Fibroblast of skin of abdomen (primary cell): ENCODE measurements around the gene CFAP20DC.

Experiments
- DNase-seq: peaks from one replicate; pipeline ENCODE4 v3.0.0-alpha.2; 2013

Gene CFAP20DC

GRCh38 chr3:58799271-58799670 is 250.6 kb downstream of the CFAP20DC start:
- no peak for DNase-seq

DNA sequence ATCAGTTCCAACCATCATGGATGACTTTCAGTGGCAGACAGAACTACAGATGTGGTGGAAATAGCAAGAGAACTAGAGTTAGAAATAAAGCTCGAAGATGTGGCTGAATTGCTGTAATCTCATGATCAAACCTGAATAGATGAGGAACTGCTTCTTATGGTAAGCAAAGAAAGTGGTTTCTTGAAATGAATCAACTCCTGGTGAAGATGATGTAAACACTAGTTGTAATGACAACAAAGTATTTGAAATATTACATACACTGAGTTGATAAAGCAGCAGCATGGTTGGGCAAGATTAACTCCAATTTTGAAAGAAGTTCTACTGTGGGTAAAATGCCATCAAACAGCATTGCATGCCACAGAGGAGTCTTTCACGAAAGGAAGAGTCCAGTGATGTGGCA is 251.5 kb downstream of the CFAP20DC start:
- DNase-seq = no peak

- no peak for DNase-seq
Observed at GRCh38 chr3:58794750-58795149, 255.1 kb downstream of the CFAP20DC start.

GRCh38 chr3:58793938-58794337 is 255.9 kb downstream of the CFAP20DC start:
- DNase-seq = no peak

DNA sequence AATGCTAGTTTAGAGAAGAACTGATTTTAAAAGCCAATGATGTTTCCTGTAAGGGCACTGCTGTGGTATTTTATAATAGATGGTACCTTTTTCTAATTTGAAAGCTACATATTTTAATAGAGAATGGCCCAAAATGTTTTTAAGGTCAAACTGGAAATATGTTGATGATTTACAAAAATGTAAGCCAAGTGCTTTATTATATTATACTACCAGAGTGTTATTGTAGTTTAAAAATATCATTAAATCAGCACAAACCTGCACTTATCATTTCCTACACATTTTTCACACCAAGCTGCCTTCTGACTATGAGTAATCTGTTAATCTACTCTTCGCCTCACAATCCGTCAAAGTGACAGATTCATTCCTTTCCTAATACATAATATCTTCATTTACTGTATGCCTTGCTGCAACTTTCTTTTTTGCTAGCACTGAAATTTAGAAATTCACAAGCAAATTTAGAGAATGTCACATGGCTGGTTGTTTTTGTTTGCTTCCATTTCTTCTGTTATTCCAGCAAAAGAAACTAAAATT is 256.8 kb downstream of the CFAP20DC start:
- DNase-seq = peak; percentile 75

GRCh38 chr3:58789385-58789784 is 260.4 kb downstream of the CFAP20DC start:
- no peak for DNase-seq

DNA sequence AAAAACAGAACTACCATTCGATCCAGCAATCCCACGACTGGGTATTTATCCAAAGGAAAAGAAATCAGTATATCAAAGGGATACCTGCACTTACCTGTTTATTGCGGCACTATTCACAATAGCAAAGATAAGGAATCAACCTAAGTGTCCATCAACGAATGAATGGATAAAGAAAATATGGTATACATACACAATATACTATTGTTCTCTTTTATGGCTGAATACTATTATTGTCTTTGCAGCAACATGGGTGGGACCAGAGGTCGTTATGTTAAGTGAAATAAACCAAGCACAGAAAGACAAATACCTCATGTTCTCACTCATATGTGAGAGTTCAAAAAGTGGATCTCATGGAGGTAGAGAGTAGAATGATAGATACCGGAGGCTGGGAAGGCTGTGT is 264.9 kb downstream of the CFAP20DC start:
- no peak for DNase-seq

DNA sequence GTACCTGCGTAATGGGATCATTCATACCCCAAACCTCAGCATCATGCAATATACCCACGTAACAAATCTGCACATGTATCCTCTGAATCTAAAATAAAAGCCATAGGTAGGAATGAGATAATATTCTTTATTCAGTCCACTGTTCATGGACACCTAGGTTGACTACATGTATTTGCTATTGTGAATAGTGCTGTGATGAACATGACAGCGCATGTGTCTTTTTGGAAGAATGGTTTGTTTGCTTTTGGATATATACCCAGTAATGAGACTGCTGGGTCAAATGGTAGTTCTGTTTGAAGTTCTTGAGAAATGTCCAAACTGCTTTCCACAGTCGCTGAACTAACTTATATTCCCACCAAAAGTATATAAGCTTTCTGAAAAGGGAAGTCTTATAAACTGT is 265.4 kb downstream of the CFAP20DC start:
- no peak for DNase-seq

GRCh38 chr3:58783845-58784244 is 266.0 kb downstream of the CFAP20DC start:
- DNase-seq = no peak

DNA sequence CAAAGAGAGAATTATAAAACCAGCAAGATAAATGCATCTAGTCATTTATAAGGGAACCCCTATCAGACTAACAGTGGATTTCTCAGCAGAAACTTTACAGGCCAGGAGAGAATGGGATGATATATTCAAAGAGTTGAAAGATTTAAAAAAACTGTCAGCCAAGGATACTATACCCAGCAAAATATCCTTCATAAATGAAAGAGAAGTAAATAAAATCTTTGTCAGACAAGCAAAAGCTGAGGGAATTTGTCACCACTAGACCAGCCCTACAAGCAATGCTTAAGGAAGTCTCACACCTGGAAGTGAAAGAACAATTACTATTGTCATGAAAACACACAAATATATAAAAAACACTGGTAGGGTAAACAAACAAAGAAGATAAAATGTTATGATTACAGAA is 269.9 kb downstream of the CFAP20DC start:
- no peak for DNase-seq

DNA sequence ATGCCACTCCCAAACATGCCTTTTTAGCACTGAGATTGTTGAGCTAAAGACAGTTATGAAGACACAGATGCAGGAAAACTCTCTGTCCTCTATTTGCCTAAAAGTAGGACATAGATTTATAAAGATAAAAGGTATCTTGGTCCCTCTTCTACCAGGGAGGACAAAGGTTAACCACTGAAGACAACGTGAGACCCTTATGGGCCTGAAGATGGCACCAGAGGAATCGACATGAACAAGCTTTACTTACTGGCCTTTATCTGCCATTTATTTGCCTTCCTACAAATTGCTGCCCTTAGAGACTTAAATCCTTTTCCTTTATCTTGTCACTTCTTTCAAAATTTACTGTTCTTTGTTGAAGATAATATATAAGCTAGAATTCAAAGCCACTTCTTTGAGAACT is 273.6 kb downstream of the CFAP20DC start:
- no peak for DNase-seq

- no peak for DNase-seq
Observed at GRCh38 chr3:58772462-58772861, 277.4 kb downstream of the CFAP20DC start.

DNA sequence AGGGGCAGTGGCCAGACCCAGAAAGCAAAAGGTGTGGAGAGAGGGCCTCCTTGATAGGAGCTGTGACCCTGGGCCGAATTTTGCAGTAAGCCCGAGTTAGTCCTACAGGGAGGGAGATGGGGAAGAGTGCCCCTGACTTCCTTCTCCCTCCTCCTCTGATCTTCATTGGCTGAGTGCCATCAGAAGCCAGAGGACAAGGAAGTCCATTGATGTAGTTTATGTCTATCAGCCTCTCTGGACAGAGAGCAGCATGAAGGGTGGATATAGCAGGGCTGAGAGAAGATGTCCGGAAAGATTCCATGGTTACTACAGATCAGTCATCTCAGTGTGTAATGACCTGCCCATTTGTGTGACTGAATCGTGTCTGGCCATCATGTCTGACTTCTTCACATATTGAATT is 280.8 kb downstream of the CFAP20DC start:
- no peak for DNase-seq

DNA sequence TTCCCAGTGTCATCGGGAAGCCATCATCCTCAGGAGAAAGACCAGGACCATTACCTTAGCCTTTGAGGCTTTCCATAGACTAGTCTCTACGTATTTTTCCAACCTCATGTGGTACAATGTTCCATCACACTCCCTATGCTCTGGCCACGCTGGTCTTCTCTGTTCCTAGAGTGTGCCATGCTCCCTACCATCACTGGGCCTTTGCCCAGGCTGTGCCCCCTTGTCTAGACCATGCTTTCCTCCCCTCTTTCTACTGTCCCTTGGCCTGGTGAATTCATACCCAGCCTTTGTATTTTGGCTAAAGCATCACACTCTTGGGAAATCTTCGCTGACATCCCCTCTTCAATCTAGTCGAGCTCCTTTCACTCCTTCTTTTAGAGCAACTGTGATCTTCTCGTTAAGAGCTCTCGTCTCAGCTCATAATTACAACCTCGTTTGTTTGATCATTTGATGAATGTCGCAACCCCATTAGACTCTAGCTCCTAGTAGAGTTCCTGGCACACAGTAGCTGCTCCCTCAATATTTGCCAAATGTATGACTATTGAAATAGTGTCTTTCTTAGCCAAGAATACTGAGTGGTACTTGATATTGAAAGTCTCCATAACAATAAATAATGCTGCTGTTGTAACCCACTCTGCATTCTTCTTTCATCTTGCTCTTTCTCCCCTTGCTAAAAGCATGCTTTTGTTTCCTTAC is 283.1 kb downstream of the CFAP20DC start:
- DNase-seq = no peak

- DNase-seq = no peak
Observed at GRCh38 chr3:58755150-58755549, 294.7 kb downstream of the CFAP20DC start.

GRCh38 chr3:58754074-58754473 is 295.8 kb downstream of the CFAP20DC start:
- DNase-seq = no peak

DNA sequence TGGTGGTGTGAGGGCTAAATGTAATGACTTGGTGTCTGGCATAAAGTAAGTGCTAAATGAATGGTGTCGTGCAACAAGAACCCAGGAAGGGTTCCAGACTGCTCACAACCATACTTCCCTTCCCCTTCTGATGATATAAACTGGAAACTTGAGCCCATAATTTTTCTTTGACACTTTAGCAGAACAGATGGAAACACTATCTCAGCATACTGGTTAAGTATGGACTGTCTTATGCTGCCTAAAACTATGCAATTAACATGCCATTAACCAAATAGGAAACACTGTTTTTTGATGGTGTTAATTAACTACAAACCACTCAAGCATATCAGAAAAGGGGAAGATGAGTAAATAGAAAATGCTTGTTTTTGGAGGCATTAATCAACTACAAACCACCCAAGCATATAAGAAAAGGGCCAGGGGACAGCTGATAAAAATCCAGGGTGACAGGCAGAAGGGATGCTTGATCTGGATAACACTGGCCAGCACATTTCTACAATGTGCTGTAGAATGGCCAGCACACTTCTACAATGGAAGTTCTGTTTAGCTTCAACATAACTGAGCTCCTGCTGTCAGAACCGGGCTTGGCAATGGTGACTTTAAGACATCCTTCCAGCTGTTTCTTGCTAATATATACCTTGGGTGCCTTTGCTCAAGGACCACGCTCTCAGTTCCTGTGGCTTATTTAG is 297.8 kb downstream of the CFAP20DC start:
- DNase-seq = no peak

DNA sequence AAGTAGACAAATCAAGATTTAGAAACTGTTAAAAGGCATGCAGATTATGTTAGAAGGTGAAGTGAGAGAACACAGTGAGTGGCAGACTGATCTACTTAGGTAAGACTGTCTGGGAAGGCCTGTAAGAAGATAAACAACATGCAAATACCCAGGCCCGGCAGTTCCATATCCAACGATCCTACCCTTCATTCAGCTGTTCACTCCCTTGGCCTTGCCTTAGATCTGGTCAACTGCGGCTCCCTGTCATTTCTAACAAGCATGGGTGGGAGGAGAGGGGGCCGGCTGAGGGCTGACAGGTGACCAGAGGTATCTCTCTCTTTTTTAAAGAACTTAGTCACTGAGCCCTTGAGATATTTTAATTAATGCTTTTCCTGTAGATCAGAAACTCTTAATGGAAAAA is 298.6 kb downstream of the CFAP20DC start:
- DNase-seq = no peak

GRCh38 chr3:58749948-58750347 is 299.9 kb downstream of the CFAP20DC start:
- DNase-seq = no peak

GRCh38 chr3:58748024-58748423 is 301.8 kb downstream of the CFAP20DC start:
- DNase-seq = no peak

GRCh38 chr3:58746758-58747157 is 303.1 kb downstream of the CFAP20DC start:
- no peak for DNase-seq

- no peak for DNase-seq
Observed at GRCh38 chr3:58743296-58743695, 306.5 kb downstream of the CFAP20DC start.

DNA sequence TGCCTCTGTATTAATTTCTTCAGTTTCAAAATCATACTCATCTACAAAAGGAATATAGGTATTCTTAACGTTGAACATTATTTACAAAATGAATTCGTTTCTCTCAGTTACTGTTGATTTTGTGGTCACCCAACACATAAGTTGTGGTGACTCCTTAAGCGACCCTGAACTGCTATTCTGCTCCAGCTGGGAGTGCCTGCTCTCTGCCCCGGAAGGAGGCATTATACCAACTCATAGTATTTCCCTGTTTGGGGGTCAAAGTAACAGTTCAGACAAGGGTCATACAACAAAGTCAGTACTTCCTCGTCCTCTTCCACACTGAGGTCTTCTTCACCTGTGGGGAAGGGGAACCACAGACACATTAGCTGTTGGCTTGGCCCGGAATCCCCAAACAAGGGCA is 307.6 kb downstream of the CFAP20DC start:
- DNase-seq = no peak

- no peak for DNase-seq
Observed at GRCh38 chr3:58737644-58738043, 312.2 kb downstream of the CFAP20DC start.
